Measurements from ENCODE around the gene TEX36.
"Not testable (repeated sequence)": the region's sequence is repeated elsewhere in the genome, so short reads cannot be mapped to it uniquely, and the experiment has no call there.

TEX36 gene

DNA sequence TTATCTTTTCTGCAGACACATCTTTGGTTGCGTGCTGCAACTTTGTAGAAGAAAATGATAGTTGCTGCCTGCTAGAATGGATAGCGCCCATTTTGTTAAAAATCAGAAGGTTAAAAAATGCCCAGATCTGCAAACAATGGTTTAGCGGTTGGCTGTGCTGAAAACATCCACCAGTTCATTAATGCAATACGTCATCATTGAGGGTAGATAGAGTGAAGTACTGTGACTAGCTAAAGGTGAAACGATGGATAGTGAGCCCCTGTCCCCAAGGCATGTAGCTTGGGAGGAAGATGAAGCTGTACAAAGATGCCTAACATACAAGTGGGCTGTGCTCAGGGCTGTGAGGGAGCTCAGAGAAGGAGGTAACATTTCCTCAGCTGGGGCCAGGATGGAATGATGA, 48.4 kb downstream of the TEX36 start:
- DNase-seq (ENCODE audit: low read depth in 1 of 2, low spot score in 1 of 2): no peak

DNA sequence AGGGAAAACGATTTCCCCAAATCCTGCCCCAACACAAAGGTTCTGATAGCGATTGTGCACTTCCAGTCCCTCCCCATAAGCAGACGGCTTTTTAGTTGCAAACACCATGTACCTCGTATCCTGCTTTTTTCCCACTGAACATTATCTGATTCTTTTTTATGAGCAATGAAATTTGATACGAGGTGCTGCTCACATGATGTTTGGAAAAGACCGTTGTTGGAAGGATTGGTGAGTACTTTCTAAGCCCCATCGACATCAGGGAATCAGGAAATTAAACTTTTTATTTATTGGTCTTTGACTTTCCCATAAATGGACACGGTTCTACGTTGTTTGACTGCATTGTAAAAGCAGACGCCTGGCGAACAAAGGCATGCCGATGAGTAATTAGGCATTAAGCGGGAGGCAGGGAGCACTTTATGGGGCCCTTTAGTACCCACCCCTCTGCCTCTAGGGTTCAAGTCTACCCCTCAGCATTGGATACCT, 49.4 kb downstream of the TEX36 start:
- no peak for DNase-seq (ENCODE audit: low read depth in 1 of 2, low spot score in 1 of 2)

DNA sequence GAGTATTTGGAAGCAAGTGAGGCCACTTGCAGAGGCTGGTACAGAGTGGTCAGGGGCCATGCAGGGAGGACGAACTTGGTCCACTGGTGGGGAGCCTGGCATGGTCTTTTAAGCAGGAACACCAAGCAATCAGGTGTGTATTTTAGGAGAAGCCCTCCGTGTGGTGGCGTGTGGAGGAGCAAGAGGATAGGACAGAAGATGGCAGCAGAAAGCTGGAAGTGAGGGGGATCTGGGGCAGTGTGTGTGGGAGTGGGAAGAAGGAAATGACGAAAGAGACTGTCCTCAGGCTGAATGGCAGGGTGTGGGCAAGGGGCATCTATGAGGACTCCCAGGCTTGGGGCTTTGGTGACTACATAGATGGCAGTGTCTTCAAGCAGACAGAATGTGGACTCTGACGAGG, 51.2 kb downstream of the TEX36 start:
- DNase-seq (ENCODE audit: low read depth in 1 of 2, low spot score in 1 of 2): no peak

DNA sequence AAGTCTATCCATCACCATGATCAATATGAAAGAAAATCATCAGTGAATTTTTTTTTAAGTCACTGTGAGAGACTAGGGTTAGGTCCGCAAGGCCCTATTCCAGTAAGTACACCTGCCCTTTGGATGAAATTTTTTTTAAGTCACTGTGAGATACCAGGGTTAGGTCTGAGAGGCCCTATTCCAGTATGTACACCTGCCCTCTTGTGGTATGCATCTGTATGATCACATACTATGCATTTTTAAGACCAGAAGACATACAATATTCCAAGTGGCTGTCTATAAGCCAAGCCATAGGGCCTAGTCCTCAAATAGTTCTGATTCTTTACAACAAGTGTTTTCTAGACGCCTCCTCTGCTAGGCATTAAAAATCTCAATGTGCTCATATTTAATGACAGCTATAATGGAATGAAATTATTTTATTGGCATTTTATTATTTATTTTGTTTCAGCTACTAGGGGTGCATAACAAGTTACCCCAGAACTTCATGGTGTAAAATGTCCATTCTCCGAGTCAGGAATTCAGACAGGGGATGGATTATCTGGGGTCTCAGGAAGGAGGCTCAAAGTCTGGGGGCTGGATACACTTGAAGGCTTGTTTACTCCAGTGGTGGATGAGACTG, 53.1 kb downstream of the TEX36 start:
- DNase-seq (ENCODE audit: low read depth in 1 of 2, low spot score in 1 of 2): no peak

DNA sequence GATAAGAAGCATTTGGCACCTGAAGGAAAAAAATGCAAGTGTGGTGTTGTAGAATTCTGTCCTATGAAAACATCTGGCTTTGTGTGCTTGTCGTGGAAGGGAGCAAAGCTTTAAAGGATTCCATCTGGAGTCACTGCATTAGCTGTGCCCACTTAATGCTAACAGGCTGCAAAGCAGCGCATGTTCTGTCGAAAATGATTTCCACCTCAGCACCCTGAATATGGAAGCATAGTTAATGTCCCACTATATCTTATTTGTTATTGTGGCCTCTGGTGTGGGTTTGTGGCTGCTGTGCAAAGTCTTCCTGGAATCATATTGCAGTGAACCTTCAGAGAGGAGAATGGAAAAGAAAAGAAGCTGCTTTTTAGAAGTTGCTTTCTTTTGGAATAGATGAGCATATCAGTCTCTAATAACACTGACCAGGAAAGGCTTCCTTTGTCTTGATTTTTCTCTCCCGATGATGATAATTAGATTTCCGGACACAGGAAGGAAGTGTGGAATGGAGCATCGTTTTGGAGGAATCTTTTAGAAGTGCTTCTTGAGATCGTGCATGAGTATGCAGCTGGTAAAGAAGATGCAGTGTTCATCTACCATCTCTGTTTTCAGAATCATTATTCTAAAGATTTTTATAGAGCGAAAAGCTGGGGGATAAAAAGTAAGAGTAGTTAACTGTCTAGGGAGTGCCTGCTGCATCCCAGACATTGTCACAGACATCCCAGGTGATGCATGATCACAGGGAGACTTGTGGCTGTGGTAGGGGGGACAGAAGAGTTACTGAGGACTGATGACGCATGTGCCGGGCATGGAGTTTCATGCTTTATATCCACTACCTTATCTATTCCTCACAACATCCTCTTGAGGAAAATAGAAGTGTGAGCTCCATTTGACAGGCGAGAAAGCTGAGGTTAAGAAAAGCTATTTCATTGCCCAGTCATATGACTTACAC, 54.6 kb downstream of the TEX36 start:
- no peak for DNase-seq (ENCODE audit: low read depth in 1 of 2, low spot score in 1 of 2)

DNA sequence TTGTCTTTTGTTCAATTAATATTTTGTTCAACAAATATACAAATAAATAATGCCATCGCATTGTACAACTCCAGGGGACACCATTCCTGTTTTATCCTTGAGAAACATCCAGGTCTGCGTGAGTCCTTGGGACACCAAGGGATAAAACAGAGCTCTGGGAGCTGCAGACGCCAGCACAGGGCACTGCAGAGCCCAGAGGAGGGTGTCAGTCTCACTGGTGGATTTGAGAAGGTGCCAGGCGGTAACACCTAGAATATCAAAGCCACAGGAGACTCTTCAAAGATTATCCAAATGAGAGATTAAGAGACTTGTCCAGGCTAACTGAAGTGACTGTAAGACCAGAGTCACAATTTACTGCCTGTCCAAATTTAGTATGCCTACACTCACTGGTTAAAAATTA, 55.3 kb downstream of the TEX36 start:
- DNase-seq (ENCODE audit: low read depth in 1 of 2, low spot score in 1 of 2): no peak

DNA sequence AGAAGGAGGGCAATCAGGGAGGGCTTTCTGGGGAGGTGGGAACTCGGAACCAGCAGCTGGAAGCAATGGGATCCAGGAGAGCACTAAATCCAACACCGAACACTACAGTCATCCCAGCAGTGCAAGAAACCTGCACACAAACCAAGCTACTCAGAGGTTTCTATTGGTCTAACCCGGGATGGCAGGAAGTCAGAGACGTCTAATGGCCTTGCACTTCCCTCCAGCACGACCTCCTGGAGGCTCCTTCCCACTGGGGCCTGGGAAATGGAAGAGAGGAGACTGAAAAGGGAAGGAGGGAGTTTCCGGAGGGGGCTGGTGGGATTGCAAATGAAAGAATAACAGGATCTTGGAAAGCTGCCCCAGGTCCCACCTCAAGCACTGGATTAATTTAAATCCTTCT, 56.3 kb downstream of the TEX36 start:
- DNase-seq (ENCODE audit: low read depth in 1 of 2, low spot score in 1 of 2): no peak

DNA sequence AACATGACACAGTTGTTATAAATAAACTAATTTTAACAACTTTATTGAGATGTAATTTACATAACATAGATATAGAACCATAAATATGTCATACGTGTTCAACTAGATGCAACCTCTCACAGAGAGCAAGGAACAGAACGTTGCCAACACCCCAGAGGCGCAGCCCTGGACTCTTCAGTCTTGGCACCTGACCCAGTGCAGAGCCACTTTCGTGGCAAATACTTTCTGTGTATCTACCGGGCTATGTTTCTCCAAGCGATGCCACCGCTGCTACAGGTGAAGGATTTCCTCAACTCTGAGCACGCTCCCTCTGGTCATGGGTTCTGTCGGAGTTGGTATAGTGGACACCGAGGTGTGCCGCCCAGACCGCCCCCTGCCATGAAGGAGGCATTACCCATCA, 57.4 kb downstream of the TEX36 start:
- no peak for DNase-seq (ENCODE audit: low read depth in 1 of 2, low spot score in 1 of 2)

DNA sequence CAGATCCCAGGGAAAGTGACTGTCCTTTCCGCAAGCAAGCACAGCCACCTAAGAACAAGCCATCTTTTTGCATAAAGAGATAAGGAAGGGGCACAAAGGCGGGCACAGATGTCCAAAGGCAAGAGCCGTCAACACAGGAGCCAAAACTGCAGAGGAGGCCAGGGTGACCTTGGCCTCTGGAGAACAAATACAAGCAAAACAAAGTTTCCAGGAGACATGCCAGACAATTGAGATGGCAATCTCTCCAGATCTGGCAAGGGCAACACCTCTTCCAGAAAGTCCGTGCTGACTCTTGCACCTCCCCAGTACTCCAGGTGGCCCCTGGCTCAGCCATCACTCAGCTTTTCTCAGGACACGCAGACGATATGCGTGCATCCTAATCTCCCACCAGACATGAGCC, 58.2 kb downstream of the TEX36 start:
- no peak for DNase-seq (ENCODE audit: low read depth in 1 of 2, low spot score in 1 of 2)

DNA sequence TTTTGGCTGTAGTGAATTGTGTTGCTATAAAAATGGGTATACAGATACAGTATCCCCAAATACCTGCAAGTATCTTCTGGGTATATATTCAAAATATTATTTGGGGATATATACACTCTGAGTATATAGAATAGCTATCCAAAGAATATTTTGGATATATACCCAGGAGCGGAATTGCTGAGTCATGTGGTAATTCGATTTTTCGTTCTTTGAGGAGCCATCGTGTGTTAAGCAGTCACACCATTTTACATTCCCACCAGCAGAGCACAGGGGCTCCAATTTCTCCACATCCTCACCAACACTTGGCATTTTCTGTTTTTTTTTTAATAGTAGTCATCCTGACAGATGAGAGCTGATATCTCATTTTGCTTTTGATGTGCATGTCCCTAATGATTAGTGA, 61.9 kb downstream of the TEX36 start:
- DNase-seq (ENCODE audit: low read depth in 1 of 2, low spot score in 1 of 2): no peak

DNA sequence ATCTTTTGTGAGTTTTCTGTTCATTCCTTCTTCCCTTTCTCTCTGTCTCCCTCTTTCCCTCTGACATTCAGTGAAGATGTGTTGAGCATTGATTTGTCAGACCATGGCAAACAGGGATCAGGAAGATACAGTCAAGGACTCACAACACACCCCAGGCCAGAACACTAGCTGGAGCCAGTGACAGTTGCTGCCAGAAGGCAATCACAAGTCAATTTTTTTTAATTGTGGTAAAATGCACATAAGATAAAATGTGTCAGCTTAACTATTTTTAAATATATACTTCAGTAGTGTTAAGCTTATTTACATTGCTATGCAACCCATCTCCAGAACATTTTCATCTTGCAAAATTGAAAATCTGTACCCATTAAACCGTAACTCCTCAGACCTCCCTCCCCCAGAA, 62.6 kb downstream of the TEX36 start:
- no peak for DNase-seq (ENCODE audit: low read depth in 1 of 2, low spot score in 1 of 2)

DNA sequence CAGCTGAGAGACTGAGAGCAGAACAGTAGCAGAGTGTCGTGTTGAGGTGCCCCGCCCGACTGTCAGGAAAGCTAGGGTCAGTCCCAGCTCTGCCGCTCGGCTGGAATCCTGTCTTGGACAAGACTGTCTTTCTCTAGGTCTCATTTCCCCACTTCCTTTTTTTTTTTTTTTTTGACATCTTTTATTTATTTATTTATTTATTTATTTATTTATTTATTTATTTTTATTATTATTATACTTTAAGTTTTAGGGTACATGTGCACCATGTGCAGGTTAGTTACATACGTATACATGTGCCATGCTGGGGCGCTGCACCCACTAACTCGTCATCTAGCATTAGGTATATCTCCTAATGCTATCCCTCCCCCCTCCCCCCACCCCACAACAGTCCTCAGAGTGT, 69.9 kb downstream of the TEX36 start:
- not testable (repeated sequence) for DNase-seq (ENCODE audit: low read depth in 1 of 2, low spot score in 1 of 2)

DNA sequence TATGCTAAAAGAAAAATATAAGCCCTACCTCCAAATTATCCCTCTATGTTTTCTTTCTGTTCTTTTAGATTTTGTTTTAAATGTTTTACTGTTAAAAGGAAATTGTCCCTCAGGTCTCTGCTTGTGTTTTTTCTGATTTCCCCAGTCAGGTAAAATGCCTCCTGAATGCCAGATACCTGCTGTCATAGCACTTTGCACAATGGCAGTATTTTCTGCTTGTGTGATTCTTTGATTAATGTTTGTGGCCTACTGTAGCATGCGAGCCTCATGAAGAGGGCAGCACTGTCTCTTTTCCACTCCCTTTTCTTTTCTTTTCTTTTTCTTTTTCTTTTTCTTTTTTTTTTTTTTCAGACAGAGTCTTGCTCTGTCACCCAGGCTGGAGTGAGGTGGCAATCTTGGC, 71.2 kb downstream of the TEX36 start:
- no peak for DNase-seq (ENCODE audit: low read depth in 1 of 2, low spot score in 1 of 2)

DNA sequence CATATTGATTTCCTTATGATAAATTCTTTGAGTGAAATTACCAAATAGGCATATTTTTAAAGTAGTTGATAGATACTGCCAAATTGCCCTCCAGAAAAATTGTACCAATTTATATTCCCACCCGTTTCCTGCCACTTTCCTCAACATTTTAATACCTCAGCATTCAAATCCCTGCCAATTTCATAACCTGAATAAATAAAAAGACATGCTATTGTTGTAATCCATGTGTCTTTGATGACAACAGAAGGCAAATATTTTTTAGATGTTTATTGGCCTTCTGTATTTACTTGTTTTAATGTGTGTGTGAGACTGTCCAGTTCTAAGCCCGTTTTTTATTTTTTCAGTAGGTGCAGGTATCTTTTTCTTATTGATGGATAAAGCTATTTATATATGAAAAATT, 71.7 kb downstream of the TEX36 start:
- DNase-seq (ENCODE audit: low read depth in 1 of 2, low spot score in 1 of 2): no peak

DNA sequence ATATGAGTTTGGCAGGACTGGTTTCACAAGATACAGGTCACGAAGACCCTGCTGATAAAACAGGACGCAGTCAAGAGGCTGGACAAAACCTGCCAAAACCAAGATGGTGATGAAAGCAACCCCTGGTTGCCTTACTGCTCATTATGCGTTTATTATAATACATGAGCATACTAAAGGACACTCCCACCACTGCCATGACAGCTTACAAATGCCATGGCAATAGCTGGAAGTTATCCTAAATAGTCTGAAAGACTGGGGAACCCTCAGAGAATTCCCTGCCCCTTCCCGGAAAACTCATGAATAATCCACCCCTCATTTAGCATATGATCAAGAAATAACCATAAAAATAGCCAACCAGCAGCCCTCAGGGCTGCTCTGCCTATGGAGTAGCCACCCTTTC, 73.1 kb downstream of the TEX36 start:
- no peak for DNase-seq (ENCODE audit: low read depth in 1 of 2, low spot score in 1 of 2)

DNA sequence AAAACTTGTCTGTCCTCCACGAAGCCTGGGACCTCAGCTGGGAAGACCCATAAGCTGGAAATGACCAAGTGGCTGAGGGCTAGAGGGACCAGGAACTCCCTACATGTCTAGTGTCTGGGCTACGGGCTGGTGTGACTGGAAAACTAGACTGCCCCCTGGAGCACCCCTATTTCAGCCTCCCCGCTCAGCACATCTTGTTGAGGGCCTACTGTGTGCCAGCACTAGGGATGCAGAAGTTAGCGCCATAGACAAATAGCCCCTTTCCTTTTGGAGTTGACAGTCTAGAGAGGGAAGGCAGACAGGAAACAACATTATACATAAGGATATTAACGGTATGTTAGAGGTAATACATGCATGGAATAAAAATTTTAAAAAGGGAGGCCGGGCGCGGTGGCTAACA, 74.5 kb downstream of the TEX36 start:
- DNase-seq (ENCODE audit: low read depth in 1 of 2, low spot score in 1 of 2): no peak

DNA sequence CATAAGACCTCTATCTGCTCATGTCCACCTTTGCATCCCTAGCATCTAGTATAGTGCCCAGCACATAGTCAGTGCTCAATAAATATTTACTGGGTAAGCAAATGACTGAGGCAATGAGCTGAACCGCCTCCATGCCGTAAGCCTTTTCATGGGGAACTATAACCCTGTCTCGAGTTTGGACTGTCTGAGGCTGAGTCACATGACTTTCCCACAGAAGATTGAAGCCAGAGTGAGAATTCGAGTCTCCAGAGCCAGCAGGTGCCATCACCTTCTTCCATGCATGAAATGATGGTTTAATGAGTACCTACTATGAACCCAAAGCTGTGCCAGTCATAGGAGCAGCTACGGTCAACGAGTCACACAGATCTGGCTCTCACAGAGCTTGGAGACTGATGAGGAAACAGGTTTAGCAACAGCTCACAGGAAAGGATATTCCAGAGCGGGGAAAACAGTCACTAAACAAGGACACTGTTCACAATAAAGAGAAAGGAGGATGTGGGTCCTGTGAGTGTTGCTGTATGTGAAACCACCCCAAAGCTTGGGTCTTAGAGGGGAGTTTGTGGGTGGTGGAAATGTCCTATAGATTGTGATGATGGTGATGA, 75.2 kb downstream of the TEX36 start:
- DNase-seq (ENCODE audit: low read depth in 1 of 2, low spot score in 1 of 2): no peak

DNA sequence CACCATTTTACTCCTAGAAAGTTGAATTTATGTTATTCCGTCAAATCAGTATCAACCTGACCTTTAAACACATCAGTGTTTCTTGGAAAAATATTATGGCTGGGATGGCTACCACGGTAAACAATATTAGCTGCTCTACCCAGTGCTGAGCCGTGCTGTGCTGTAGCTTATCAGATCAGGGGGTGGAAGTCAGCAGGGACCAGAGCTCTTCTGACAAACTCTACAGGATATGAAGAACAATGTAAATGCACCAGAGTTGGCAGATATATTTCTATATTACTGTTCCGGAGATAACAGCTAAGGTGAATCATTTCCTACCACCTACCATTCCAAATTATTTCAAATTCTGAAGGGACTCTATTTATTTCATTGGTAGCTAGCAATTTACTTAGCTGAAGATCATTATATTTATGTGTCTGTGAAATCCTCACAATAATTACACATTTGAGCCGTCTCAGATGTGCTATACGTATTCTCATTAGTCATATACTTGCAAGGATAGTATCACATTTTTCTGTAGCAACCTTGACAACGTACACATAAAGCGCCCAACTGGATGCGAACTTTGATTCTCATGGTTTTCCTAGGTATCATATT, 76.5 kb downstream of the TEX36 start:
- no peak for DNase-seq (ENCODE audit: low read depth in 1 of 2, low spot score in 1 of 2)
